PFSK-1 (cell line): ENCODE measurements around the gene SHC4.

Experiments
- FOXP2 ChIP-seq: optimal IDR thresholded peaks from 2 replicates; pipeline ENCODE3; 2011; ENCODE audit warnings: borderline replicate concordance, control low read depth, inconsistent platforms; ENCODE audit not compliant: insufficient read depth; ENCODE audit errors: extremely low read length, extremely low read depth
- POLR2AphosphoS5 ChIP-seq: IDR thresholded peaks from 2 replicates; pipeline ENCODE4 v1.6.1; 2012; ENCODE audit warnings: low read depth, mild to moderate bottlenecking, control low read depth, low read length, moderate library complexity
- REST ChIP-seq, 2 experiments: IDR thresholded peaks; 2 replicates each; pipeline versions ENCODE4 v1.6.1 to v1.8.0; 2011 to 2012; ENCODE audit warnings: low read depth in 2 of 2, low read length in 2 of 2, control low read depth in 1 of 2, inconsistent platforms in 1 of 2, mild to moderate bottlenecking in 1 of 2, moderate library complexity in 1 of 2; ENCODE audit not compliant: insufficient read depth in 1 of 2
- SIN3A ChIP-seq: IDR thresholded peaks from 2 replicates; pipeline ENCODE4 v1.6.1; 2012; ENCODE audit warnings: mild to moderate bottlenecking, low read length, moderate library complexity, borderline replicate concordance; ENCODE audit not compliant: insufficient read depth
- TAF1 ChIP-seq: IDR thresholded peaks from 2 replicates; pipeline ENCODE4 v1.6.1; 2012; ENCODE audit warnings: low read length, control low read depth, borderline replicate concordance; ENCODE audit not compliant: insufficient read depth

The SHC4 gene

GRCh38 chr15:48992545-48992944, 28.8 kb upstream of the SHC4 start:
- TF ChIP-seq SIN3A (no peak), FOXP2 (no peak), POLR2AphosphoS5 (no peak), REST (IDR thresholded peaks at IDR 0.05; ENCODE audit: insufficient read depth in 1 of 2, low read depth in 2 of 2, low read length in 2 of 2) (no peak), TAF1 (no peak)

- no peak for TF ChIP-seq SIN3A
Measured at GRCh38 chr15:48992096-48992495, 28.4 kb upstream of the SHC4 start.

- TF ChIP-seq REST (IDR thresholded peaks at IDR 0.05; ENCODE audit: insufficient read depth in 1 of 2, low read depth in 2 of 2, low read length in 2 of 2) (no peak), SIN3A (no peak), TAF1 (no peak), POLR2AphosphoS5 (no peak), FOXP2 (no peak)
Measured at GRCh38 chr15:48989170-48989569, 25.5 kb upstream of the SHC4 start.

- no peak for TF ChIP-seq FOXP2
Measured at GRCh38 chr15:48987142-48987541, 23.4 kb upstream of the SHC4 start.

GRCh38 chr15:48986240-48986639, 22.5 kb upstream of the SHC4 start:
- TF ChIP-seq REST (IDR thresholded peaks at IDR 0.05; ENCODE audit: insufficient read depth in 1 of 2, low read depth in 2 of 2, low read length in 2 of 2) = no peak
- no peak for TF ChIP-seq TAF1
- TF ChIP-seq POLR2AphosphoS5 = no peak

- no peak for TF ChIP-seq FOXP2
- no peak for TF ChIP-seq REST (IDR thresholded peaks at IDR 0.05; ENCODE audit: insufficient read depth in 1 of 2, low read depth in 2 of 2, low read length in 2 of 2)
- no peak for TF ChIP-seq SIN3A
- no peak for TF ChIP-seq TAF1
- no peak for TF ChIP-seq POLR2AphosphoS5
Measured at GRCh38 chr15:48985516-48985915, 21.8 kb upstream of the SHC4 start.
